Activated CD8-positive, alpha-beta memory T cell treated with anti-CD3 and anti-CD28 coated beads for 48 hours (primary cell): Measurements from ENCODE around the gene SLIT3.

ENCODE experiments used
- DNase-seq, 3 experiments: peaks; one replicate each; pipeline ENCODE4 v3.0.0-alpha.2; 2020; ENCODE audit warnings: low read depth in 2 of 3, low spot score in 2 of 3

The SLIT3 gene

GRCh38 chr5:168786147-168786546, 514.8 kb downstream of the SLIT3 start:
- DNase-seq, result no peak

- DNase-seq, result no peak
These were observed 516.5 kb downstream of the SLIT3 start for GRCh38 chr5:168784454-168784853.

- no peak for DNase-seq
These were observed 518.9 kb downstream of the SLIT3 start for GRCh38 chr5:168781941-168782571.

- no peak for DNase-seq
These were observed 520.1 kb downstream of the SLIT3 start for GRCh38 chr5:168780888-168781287.

- DNase-seq, result no peak
These were observed 521.6 kb downstream of the SLIT3 start for GRCh38 chr5:168779333-168779732.

- no peak for DNase-seq
These were observed 522.4 kb downstream of the SLIT3 start for GRCh38 chr5:168778536-168778935.

GRCh38 chr5:168777651-168778050, 523.3 kb downstream of the SLIT3 start:
- no peak for DNase-seq

- no peak for DNase-seq
These were observed 524.9 kb downstream of the SLIT3 start for GRCh38 chr5:168776070-168776469.

- no peak for DNase-seq
These were observed 527.7 kb downstream of the SLIT3 start for GRCh38 chr5:168773226-168773625.

- DNase-seq, result no peak
These were observed 528.5 kb downstream of the SLIT3 start for GRCh38 chr5:168772316-168772961.

GRCh38 chr5:168771678-168772077, 529.3 kb downstream of the SLIT3 start:
- no peak for DNase-seq

- DNase-seq, result no peak
These were observed 529.9 kb downstream of the SLIT3 start for GRCh38 chr5:168770996-168771395.

- no peak for DNase-seq
These were observed 530.9 kb downstream of the SLIT3 start for GRCh38 chr5:168770036-168770498.

- no peak for DNase-seq
These were observed 532.8 kb downstream of the SLIT3 start for GRCh38 chr5:168768172-168768571.

GRCh38 chr5:168766426-168766700, 534.6 kb downstream of the SLIT3 start:
- no peak for DNase-seq

- no peak for DNase-seq
These were observed 535.2 kb downstream of the SLIT3 start for GRCh38 chr5:168765551-168766425.

- DNase-seq, result no peak
These were observed 535.8 kb downstream of the SLIT3 start for GRCh38 chr5:168765086-168765550.

GRCh38 chr5:168756453-168757391, 544.2 kb downstream of the SLIT3 start:
- no peak for DNase-seq

- DNase-seq, result no peak
These were observed 545.3 kb downstream of the SLIT3 start for GRCh38 chr5:168755548-168756093.

- no peak for DNase-seq
These were observed 547.2 kb downstream of the SLIT3 start for GRCh38 chr5:168753691-168754254.
